ENCODE measurements around the gene KDM4C. TPM values are rescaled to one million over a fixed set of nuclear protein-coding genes. Genes with fewer than 3 reads are reported as not detected.
"Not testable (repeated sequence)": the region's sequence is repeated elsewhere in the genome, so short reads cannot be mapped to it uniquely, and the experiment has no call there.

Gene KDM4C
- total RNA-seq, 2 experiments from 2014 or later: 60.1 to 61.3 TPM

DNA sequence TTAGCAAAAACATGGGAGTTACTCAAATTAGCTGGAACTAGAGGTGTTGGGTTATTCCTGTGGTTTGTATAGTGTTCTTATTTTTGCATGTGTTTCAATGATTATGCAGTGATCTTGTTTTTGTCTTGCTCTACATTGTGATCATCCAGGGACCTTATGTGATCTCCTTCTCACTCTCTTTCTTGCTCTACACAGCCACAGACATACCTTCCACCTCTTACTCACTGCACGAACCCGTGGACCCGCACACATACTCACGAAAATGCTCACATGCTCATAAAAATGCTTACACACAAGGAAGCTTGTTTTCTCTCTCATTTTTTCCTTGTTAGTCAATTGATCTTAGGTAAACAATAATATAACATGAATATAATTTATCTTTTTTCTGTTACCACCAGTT is 187.1 kb downstream of the KDM4C start:
- H3K36me3 Mint-ChIP-seq (ENCODE audit: low read depth): peaks cover 58% of the 10 kb centered on the region
- H3K9me3 Mint-ChIP-seq: no peaks in the 10 kb centered on the region
- CTCF ChIA-PET: no interaction called here
- Histone ChIP-seq H3K27me3 (ENCODE audit: control insufficient read depth in 1 of 2, insufficient read depth in 2 of 2, low read length in 2 of 2) (no peaks in the 10 kb centered on the region), H3K4me3 (ENCODE audit: low read length) (no peak overlapping the region), H3K9me3 (ENCODE audit: control insufficient read depth in 1 of 2, insufficient read depth in 1 of 2, low read length in 2 of 2) (peaks cover 0 to 7% of the 10 kb centered on the region in 2 experiments), H3K36me3 (ENCODE audit: insufficient read depth, low read length) (peaks cover 8% of the 10 kb centered on the region), H3K27ac (ENCODE audit: low read depth in 1 of 2, low read length in 2 of 2) (no peak overlapping the region), H3K4me1 (ENCODE audit: insufficient read depth, low read length) (no peaks in the 10 kb centered on the region)
- POLR2A ChIA-PET: no interaction called here
- no peaks in the 10 kb centered on the region for H3K27me3 Mint-ChIP-seq
- H3K27ac Mint-ChIP-seq: no peak overlapping the region
- DNase-seq (no peak), ATAC-seq (ENCODE audit: poor library complexity) (no peak)
- peaks cover 50% of the 10 kb centered on the region for H3K4me1 Mint-ChIP-seq (ENCODE audit: low read depth)
- TF ChIP-seq, protein P1, sequence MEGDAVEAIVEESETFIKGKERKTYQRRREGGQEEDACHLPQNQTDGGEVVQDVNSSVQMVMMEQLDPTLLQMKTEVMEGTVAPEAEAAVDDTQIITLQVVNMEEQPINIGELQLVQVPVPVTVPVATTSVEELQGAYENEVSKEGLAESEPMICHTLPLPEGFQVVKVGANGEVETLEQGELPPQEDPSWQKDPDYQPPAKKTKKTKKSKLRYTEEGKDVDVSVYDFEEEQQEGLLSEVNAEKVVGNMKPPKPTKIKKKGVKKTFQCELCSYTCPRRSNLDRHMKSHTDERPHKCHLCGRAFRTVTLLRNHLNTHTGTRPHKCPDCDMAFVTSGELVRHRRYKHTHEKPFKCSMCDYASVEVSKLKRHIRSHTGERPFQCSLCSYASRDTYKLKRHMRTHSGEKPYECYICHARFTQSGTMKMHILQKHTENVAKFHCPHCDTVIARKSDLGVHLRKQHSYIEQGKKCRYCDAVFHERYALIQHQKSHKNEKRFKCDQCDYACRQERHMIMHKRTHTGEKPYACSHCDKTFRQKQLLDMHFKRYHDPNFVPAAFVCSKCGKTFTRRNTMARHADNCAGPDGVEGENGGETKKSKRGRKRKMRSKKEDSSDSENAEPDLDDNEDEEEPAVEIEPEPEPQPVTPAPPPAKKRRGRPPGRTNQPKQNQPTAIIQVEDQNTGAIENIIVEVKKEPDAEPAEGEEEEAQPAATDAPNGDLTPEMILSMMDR (IDR thresholded peaks at IDR 0.05): no peak
- no peak overlapping the region for H3K4me3 Mint-ChIP-seq
- intact Hi-C loops (cut with DNase I, micrococcal nuclease): no loop called here

GRCh38 chr9:6945816-6946215 is 188.0 kb downstream of the KDM4C start:
- Mint-ChIP-seq H3K27me3 (no peaks in the 10 kb centered on the region), H3K4me1 (ENCODE audit: low read depth) (peaks cover 58% of the 10 kb centered on the region), H3K36me3 (ENCODE audit: low read depth) (peaks cover 57% of the 10 kb centered on the region), H3K4me3 (no peak overlapping the region), H3K27ac (no peak overlapping the region), H3K9me3 (no peaks in the 10 kb centered on the region)
- Histone ChIP-seq H3K4me3 (ENCODE audit: low read length) (no peak overlapping the region), H3K27ac (ENCODE audit: low read depth in 1 of 2, low read length in 2 of 2) (no peak overlapping the region), H3K27me3 (ENCODE audit: control insufficient read depth in 1 of 2, insufficient read depth in 2 of 2, low read length in 2 of 2) (no peaks in the 10 kb centered on the region), H3K36me3 (ENCODE audit: insufficient read depth, low read length) (peaks cover 8% of the 10 kb centered on the region), H3K9me3 (ENCODE audit: control insufficient read depth in 1 of 2, insufficient read depth in 1 of 2, low read length in 2 of 2) (peaks cover 0 to 7% of the 10 kb centered on the region in 2 experiments), H3K4me1 (ENCODE audit: insufficient read depth, low read length) (no peaks in the 10 kb centered on the region)
- ATAC-seq (ENCODE audit: poor library complexity) (no peak), DNase-seq (no peak)
- TF ChIP-seq, protein P1 (IDR thresholded peaks at IDR 0.05): no peak
- ChIA-PET POLR2A (no interaction called here), CTCF (no interaction called here)
- intact Hi-C loops (cut with DNase I, micrococcal nuclease): no loop called here

DNA sequence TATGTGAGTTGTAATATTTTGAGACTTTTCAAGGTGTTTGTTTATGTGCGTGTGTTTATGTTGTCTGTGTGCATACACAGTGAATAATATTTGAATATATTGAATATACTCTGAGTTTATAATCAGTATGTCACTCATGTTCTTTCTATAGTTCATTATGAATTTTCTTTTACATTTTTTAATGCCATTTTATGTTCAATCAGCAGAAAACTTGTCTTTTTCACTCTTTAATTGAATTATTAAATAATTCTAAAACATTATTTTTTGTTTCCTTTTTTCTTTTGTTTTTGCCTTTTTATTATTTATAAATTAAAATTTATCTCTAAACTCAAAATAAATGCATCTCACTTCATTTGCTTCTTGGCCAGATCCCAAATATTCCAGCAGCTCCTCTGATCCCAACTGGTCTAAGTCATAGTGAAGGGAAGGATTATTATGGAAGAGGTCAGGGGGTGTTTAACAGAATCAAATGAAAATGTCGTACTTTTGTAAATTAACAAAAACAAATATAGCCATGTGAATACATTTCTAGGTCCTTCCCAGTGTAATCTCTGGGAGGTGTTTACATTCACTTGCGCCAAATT is 188.9 kb downstream of the KDM4C start:
- Mint-ChIP-seq H3K4me1 (ENCODE audit: low read depth) (peaks cover 56% of the 10 kb centered on the region), H3K27ac (no peak overlapping the region), H3K27me3 (no peaks in the 10 kb centered on the region), H3K9me3 (no peaks in the 10 kb centered on the region), H3K4me3 (no peak overlapping the region), H3K36me3 (ENCODE audit: low read depth) (peaks cover 48% of the 10 kb centered on the region)
- DNase-seq (no peak), ATAC-seq (ENCODE audit: poor library complexity) (no peak)
- CTCF ChIA-PET: no interaction called here
- Histone ChIP-seq H3K9me3 (ENCODE audit: control insufficient read depth in 1 of 2, insufficient read depth in 1 of 2, low read length in 2 of 2) (peaks cover 0 to 7% of the 10 kb centered on the region in 2 experiments), H3K4me1 (ENCODE audit: insufficient read depth, low read length) (no peaks in the 10 kb centered on the region), H3K36me3 (ENCODE audit: insufficient read depth, low read length) (peaks cover 4% of the 10 kb centered on the region), H3K27me3 (ENCODE audit: control insufficient read depth in 1 of 2, insufficient read depth in 2 of 2, low read length in 2 of 2) (no peaks in the 10 kb centered on the region), H3K27ac (ENCODE audit: low read depth in 1 of 2, low read length in 2 of 2) (no peak overlapping the region), H3K4me3 (ENCODE audit: low read length) (no peak overlapping the region)
- POLR2A ChIA-PET: no interaction called here
- intact Hi-C loops (cut with DNase I, micrococcal nuclease): no loop called here
- TF ChIP-seq, protein P1 (IDR thresholded peaks at IDR 0.05): no peak

GRCh38 chr9:6948921-6949320 is 191.1 kb downstream of the KDM4C start:
- POLR2A ChIA-PET; H3K27me3 ChIP-seq (ENCODE audit: control insufficient read depth in 1 of 2, insufficient read depth in 2 of 2, low read length in 2 of 2); H3K36me3 ChIP-seq (ENCODE audit: insufficient read depth, low read length); H3K27ac Mint-ChIP-seq; ATAC-seq (ENCODE audit: poor library complexity); H3K27ac ChIP-seq (ENCODE audit: low read depth in 1 of 2, low read length in 2 of 2); H3K9me3 Mint-ChIP-seq; H3K27me3 Mint-ChIP-seq; H3K4me1 ChIP-seq (ENCODE audit: insufficient read depth, low read length); DNase-seq; CTCF ChIA-PET; H3K4me3 Mint-ChIP-seq; H3K9me3 ChIP-seq (ENCODE audit: control insufficient read depth in 1 of 2, insufficient read depth in 1 of 2, low read length in 2 of 2); H3K4me3 ChIP-seq (ENCODE audit: low read length); intact Hi-C loops (cut with DNase I, micrococcal nuclease): not testable (repeated sequence)
- Mint-ChIP-seq H3K36me3 (ENCODE audit: low read depth) (peaks cover 39% of the 10 kb centered on the region), H3K4me1 (ENCODE audit: low read depth) (peaks cover 51% of the 10 kb centered on the region)
